HT1080 (cell line): ENCODE measurements around the gene GRIN2B. TPM values are rescaled to one million over a fixed set of nuclear protein-coding genes. Genes with fewer than 3 reads are reported as not detected.

Source experiments
- DNase-seq: peaks from one replicate; pipeline ENCODE4 v3.0.0-alpha.2; 2015; ENCODE audit warnings: low read depth
- polyA plus RNA-seq, 2 experiments: library from polyadenylated mRNA; depleted of rRNA; stranded (reverse); fragments of >200 nt; gene quantifications; 2 replicates each; pipeline ENCODE4 v1.2.3, GENCODE V29; 2015
- total RNA-seq: library from RNA; depleted of rRNA; stranded (reverse); fragments of >200 nt; shearing (Covaris generic); gene quantifications from 2 replicates; pipeline ENCODE4 v1.2.3, GENCODE V29; 2014; rRNA removed

Gene GRIN2B
- not detected in 2 replicates for total RNA-seq
- 0.08 TPM in 1 of 2 replicates, not detected in the other for polyA plus RNA-seq (2015; cell fraction: cytosol; rRNA removed)
- polyA plus RNA-seq (2015; cell fraction: nucleus; rRNA removed) = 0.08 TPM in 1 of 2 replicates, not detected in the other

DNA sequence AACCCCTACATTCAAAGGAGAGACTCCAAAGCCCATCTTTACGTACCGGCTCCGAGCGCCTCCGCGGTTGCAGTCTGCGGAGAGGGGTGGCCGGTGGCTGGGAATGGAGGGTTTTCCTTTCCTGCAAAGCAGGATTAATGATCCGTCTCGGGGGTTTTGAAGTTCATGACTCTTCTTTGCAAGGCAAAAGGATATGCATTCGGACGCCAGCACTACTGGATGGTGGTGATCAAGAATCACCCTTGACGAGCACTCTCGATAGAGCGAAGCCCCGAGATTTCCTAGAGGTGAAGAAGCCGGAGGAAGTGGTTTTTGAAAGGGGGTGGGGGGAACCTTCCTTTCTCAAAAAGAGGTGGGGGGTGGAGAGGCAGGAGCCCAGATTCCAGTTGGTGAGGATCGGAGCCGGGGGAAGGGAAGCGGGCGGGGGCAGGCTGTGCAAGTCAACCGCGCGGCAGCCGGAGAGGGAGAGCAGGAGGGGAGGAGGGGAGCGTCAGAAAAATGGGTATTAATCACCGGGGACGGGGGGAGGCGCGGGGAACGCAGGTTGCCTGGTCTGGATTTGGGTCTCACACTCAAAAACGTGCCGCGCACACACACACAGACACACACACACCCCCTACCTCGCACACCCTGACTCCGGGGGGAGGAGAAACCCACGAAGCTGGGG lies at the start of gene GRIN2B:
Gene GRIN2B, minus strand, starts transcription at position 307 of the 667 bp plus-strand sequence. CDS start 115,394 bp downstream, outside the sequence.
- DNase-seq = no peak

GRCh38 chr12:14026537-14026936 lies 45.1 kb upstream of the GRIN2B start:
- no peak for DNase-seq

GRCh38 chr12:14024591-14024990 lies 43.2 kb upstream of the GRIN2B start:
- no peak for DNase-seq

GRCh38 chr12:14018080-14018479 lies 36.7 kb upstream of the GRIN2B start:
- DNase-seq = no peak

- DNase-seq = no peak
Measured at GRCh38 chr12:14010989-14011388, 29.6 kb upstream of the GRIN2B start.

DNA sequence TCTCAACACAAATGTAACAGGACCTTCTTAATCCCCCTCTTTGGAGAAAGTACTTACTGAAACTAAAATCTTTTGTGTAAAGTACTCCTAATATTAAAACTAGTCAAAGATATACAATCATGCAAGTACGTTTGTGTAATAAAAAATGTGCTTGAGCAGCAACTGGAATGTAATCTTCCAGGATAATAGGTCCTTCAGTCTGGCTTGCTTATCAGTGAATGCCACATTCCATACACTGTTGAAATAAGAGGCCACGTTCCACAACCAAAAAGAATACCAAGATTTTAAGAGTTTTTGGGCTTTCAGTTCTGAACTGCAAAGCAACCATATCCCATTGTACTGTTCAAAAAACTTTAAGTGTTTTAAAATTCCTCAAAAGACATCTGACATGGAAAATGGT lies 26.2 kb upstream of the GRIN2B start:
- DNase-seq = no peak

DNA sequence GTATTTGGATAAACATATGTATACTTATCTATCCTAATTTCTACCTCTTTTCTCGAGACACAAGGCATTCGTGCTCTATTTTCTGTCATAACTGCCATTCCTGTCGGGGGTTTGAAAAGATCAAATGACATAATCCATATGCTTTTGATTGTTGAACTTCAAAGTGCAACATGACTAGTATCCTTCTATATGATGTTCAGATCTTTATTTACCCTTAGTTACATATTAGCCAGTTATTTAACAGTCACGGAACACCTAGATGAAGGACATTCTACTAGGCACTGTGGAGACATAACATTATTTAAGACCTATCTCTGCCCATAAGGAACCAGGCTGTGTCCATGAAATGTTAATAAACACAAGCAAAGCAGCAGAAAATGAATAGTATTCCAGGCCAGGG lies 11.2 kb upstream of the GRIN2B start:
- no peak for DNase-seq

DNA sequence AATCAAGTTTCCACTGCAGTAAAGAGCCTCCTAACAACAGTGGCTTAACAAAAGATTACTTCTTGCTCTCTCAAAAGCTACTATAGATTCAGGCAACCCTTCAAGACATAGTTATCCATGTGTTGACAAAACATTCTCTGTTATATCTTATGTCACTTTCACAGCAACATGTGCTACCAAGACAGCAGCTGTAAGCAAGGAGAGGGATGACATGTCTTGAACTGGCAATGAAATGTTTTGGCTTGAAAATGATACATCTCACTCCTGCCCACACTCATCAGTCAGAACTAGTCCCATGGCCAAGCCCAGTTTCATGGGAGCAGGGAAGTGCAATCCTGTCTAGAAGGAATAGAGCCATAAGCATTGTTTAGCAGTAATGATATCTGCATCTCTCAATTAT lies 10.7 kb upstream of the GRIN2B start:
- no peak for DNase-seq

- DNase-seq = no peak
Measured at GRCh38 chr12:13986031-13986430, 4.6 kb upstream of the GRIN2B start.

DNA sequence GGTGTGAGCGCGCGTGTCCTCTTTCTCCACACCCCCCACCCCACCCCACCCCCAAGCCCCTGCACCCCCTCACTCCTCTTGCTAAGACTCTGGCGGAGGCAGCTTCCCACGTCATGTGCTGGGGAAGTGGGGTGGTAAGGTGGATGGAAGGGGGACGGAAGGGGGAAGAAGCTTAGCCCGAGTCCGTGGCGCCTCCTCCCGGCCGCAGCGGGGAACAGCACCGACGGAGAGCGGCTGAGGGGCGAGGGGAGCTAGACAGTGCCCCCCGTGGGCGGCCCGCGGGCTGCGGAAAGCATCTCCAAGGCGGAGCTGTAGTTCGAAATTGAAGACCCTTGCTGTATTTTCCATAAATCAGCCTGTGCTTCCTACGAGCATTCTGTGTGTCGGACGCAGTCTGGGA lies 588 bp upstream of the GRIN2B start:
- DNase-seq = no peak

DNA sequence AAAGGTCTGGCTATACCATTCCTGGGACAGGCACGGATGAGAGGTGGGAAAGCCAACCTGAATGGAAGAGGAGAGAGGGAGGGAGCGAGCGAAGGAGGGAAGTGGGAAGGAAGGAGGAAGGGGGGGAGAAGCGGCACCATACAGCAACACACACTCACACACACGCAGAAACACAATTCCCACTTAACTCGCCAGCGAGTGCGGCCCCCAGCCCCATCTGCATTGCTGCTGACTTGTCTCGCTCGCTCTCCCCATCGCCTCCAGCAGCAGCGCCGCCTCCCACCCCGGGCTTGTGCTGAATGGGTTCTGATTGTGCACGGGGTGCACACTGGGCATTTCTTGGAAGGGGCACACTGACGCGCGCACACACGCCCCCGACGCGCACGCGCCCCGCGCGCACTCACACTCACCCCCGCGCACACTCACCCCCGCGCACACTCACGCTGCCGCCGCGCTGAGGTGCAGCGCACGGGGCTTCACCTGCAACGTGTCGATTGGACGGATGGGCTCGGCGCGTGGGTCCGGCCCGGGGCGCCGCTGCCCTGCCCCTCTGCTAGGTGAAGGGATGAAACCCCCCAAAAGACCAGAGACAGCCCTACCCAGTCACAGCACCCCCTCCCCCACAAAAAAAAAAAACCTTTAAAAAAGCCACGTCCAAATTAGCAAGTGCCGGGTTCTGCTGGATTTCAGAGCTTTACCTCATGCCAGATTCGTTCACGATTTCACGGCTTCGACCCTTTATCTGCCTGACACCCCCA lies 685 bp downstream of the GRIN2B start:
- DNase-seq = no peak

DNA sequence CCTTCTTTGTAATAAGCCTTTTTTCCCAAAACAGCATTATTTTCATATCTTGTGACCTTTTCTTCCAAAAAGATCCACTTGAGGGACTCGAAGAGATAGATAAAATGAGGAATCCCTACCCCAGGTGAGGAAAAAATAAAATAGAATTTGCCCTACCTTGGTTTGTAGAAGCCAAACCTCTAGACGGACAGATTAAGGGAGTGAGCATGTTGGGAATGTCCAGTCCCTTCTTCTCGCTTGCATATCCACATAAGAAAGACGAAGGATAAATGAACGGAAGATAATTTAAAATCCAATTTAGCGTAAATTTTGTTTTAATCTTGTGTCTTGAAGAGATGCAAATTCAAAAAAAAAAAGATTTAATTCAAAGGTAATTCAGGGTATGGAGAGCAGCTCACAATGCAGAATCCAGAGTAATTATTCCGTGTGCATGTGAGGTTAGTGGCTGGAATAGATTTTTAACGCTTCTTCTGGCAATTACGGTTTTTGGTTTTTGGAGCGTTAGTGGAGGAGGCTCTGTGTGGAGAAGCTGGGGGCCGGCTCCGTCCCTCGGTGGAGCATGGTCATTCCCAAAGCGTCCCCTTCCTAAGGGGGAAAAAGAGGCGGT lies 1.5 kb downstream of the GRIN2B start:
- DNase-seq = no peak

DNA sequence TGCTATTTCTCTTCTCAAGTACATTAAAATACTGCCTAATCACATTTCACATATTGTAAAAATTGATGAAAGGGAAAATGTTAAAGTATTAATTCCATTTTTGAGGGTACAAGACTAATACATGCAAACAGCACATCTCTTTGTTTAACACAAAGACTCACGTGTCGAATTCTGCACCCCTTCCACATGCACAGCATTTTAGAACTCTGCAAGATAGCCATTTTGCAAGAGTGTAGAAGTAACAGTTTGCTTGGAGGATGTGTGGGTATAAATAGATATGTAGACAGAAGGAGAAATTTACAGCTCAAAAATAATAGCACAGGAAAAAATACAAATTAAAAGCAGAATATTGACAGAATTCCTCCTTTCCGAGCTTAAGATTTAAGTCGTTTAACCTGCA lies 2.5 kb downstream of the GRIN2B start:
- DNase-seq = no peak

DNA sequence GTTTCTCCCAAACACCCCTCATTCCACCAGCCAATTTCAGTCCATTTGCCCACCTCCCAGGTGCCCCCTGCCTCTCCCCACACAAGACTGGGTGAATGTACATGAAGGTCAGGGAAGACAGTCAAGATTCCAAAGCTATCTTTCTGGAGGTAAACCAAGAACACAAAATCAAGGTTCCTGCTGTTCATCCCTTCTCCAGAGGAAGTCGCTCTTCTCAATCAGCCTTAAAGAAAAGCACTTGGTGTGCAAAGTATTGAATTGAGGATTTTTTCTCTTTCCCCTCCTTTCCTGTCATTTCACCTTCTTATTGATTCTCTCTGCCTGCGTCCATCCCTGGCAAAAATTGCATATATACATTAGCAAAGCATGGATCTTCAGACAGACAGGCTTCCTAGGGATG lies 4.5 kb downstream of the GRIN2B start:
- DNase-seq = no peak

GRCh38 chr12:13976028-13976584 lies 5.3 kb downstream of the GRIN2B start:
- DNase-seq = no peak

DNA sequence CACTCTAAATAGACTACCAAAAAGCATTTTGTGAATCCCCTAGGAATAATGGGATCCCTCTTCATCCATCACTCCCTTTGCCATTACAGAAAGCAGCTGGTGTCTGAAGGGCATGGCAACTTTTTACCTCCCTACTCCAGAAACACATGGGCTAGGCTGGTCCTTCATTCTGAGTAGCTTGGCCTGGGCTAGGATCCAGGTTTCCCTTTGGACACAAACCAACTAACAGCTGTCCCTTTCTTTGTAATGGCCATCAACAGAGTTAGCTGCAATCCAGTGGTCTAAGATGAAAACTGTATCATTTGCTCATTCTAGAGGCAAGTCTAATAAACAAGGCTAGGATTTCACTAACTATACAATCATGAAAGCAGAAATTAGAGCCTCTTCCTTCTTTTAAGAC lies 7.4 kb downstream of the GRIN2B start:
- DNase-seq = no peak

DNA sequence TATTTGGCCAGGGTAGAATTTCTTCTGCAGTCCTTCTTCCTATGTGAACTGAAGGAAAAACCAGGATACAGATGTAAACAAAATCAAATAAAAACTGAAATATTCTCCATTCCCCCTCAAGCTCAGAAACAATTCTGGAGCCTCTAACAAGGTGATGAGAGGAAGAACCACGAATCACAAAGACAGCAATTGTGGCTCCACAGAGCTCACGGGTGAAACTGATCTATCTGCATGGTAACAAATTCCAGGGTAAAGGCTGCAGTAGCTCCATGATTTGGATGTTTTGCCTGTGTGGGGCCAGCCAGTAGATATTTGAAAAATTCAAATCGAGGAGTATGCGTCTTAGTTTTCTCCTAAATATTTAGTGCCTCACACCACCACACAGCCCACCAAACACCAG lies 10.6 kb downstream of the GRIN2B start:
- DNase-seq = no peak

GRCh38 chr12:13968281-13968680 lies 13.1 kb downstream of the GRIN2B start:
- DNase-seq = no peak

DNA sequence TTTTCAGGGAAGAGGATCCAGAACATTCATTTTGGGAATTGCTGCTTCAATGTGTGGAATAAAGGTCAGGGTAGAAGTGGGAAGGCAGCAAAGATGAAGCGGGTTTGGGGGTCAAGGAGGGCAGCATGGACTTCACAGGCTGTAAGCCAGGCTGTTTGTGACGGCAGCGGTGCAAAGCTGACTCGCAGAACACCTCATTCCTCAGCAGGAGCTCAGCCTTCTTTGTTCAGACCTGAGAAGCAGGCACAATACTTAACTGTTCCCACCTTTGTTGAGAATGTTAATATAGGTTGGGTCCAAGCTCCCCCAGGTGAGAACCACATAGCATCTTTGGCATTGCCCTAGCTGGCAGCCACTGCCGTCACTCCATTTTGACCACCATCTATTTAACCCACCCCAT lies 16.7 kb downstream of the GRIN2B start:
- no peak for DNase-seq

DNA sequence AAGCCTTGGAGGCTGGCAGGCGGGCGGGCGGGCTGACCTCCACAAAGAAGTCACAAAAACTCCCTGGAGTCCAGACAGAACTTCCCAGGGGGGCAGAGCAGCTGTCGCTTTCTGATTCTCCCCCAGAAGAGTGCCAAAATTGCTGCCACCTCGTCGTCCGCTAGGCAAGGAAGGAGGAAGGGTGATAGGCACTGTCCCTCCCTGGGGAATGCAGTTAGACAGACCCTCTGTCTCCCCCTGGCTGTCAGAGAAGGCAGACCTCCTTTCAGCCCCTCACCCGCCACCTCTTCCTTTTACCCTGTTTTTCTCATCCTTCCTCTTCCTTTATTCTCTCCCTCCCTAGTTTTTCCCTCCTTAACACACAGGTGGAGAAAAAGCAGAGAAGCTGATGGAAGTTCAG lies 18.7 kb downstream of the GRIN2B start:
- peak; percentile 24 for DNase-seq

DNA sequence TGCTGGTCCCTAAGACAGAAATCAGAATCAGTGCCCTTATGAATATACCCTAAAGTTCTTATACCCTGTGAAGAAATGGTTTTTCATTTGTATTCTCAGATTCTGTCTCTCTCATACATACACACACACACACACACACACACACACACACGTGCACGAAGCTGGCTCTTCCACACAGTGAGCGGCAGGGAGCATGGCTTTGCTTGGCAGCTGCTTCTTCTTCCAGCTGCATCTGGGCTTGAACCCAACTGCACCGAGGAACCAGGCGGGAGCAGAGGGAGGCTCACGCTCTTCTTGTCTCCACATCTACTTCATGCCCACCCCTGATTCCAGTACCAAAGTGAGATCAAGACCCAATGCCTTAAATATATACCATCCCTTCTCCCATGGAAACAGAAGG lies 19.4 kb downstream of the GRIN2B start:
- no peak for DNase-seq

- no peak for DNase-seq
Measured at GRCh38 chr12:13959131-13959723, 22.2 kb downstream of the GRIN2B start.
